ENCODE results near the gene MINK1. TPM values are rescaled to one million over a fixed set of nuclear protein-coding genes. Genes with fewer than 3 reads are reported as not detected.
A peak's percentile ranks its signal among the peaks of the same experiment; 100 is the strongest.

MINK1 gene
- 25.0 and 30.1 TPM in 2 replicates for total RNA-seq (2014; rRNA removed; shearing (Covaris generic); ENCODE audit: low replicate concordance)

- peak; percentile 95 for DNase-seq (ENCODE audit: low read depth)
These were observed at the start of gene MINK1 for GRCh38 chr17:4833178-4833940. MINK1 (plus strand) TSS chr17:4833340; CDS start chr17:4833584, 244 bp downstream.

GRCh38 chr17:4785311-4786105 lies 47.6 kb upstream of the MINK1 start:
- in situ Hi-C loops (cut with HindIII; ENCODE audit: low pct_unique_long_range_greater_than_20kb, low sequenced_read_pairs) = no loop called here
- DNase-seq (ENCODE audit: low read depth) = no peak

More at GRCh38 chr17:4833178-4833940, at the start of gene MINK1:
- in situ Hi-C loops (cut with HindIII; ENCODE audit: low pct_unique_long_range_greater_than_20kb, low sequenced_read_pairs) = no loop called here

GRCh38 chr17:4786106-4786511 lies 47.0 kb upstream of the MINK1 start, which contains the start of gene VMO1:
VMO1 (minus strand) TSS chr17:4786364; CDS start chr17:4786352, 12 bp downstream.
- in situ Hi-C loops (cut with HindIII; ENCODE audit: low pct_unique_long_range_greater_than_20kb, low sequenced_read_pairs) = no loop called here
- no peak for DNase-seq (ENCODE audit: low read depth)

GRCh38 chr17:4786516-4786915 lies 46.6 kb upstream of the MINK1 start:
- in situ Hi-C loops (cut with HindIII; ENCODE audit: low pct_unique_long_range_greater_than_20kb, low sequenced_read_pairs) = no loop called here
- DNase-seq (ENCODE audit: low read depth) = no peak

- in situ Hi-C loops (cut with HindIII; ENCODE audit: low pct_unique_long_range_greater_than_20kb, low sequenced_read_pairs) = no loop called here
- DNase-seq (ENCODE audit: low read depth) = no peak
These were observed 44.9 kb upstream of the MINK1 start for GRCh38 chr17:4788159-4788806.

GRCh38 chr17:4788807-4789700 lies 44.1 kb upstream of the MINK1 start, which contains the start of gene GLTPD2:
GLTPD2 (plus strand) TSS chr17:4788964; CDS start chr17:4789012, 48 bp downstream.
- in situ Hi-C loops (cut with HindIII; ENCODE audit: low pct_unique_long_range_greater_than_20kb, low sequenced_read_pairs) = no loop called here
- no peak for DNase-seq (ENCODE audit: low read depth)

GRCh38 chr17:4789701-4789950 lies 43.5 kb upstream of the MINK1 start:
- DNase-seq (ENCODE audit: low read depth) = no peak
- in situ Hi-C loops (cut with HindIII; ENCODE audit: low pct_unique_long_range_greater_than_20kb, low sequenced_read_pairs) = no loop called here

GRCh38 chr17:4789951-4790704 lies 43.0 kb upstream of the MINK1 start:
- in situ Hi-C loops (cut with HindIII; ENCODE audit: low pct_unique_long_range_greater_than_20kb, low sequenced_read_pairs) = no loop called here
- DNase-seq (ENCODE audit: low read depth) = peak; percentile 90

- DNase-seq (ENCODE audit: low read depth) = no peak
- in situ Hi-C loops (cut with HindIII; ENCODE audit: low pct_unique_long_range_greater_than_20kb, low sequenced_read_pairs) = no loop called here
These were observed 42.4 kb upstream of the MINK1 start for GRCh38 chr17:4790705-4791088.

GRCh38 chr17:4795168-4795567 lies 38.0 kb upstream of the MINK1 start:
- DNase-seq (ENCODE audit: low read depth) = no peak
- in situ Hi-C loops (cut with HindIII; ENCODE audit: low pct_unique_long_range_greater_than_20kb, low sequenced_read_pairs) = no loop called here

GRCh38 chr17:4796552-4796920 lies 36.6 kb upstream of the MINK1 start:
- in situ Hi-C loops (cut with HindIII; ENCODE audit: low pct_unique_long_range_greater_than_20kb, low sequenced_read_pairs) = no loop called here
- DNase-seq (ENCODE audit: low read depth) = peak; percentile 30

- in situ Hi-C loops (cut with HindIII; ENCODE audit: low pct_unique_long_range_greater_than_20kb, low sequenced_read_pairs) = no loop called here
These were observed 32.5 kb upstream of the MINK1 start for GRCh38 chr17:4800462-4801196.

GRCh38 chr17:4802228-4802627 lies 30.9 kb upstream of the MINK1 start, which contains the start of gene C17orf114:
C17orf114 (minus strand) TSS chr17:4802328.
- DNase-seq (ENCODE audit: low read depth) = no peak
- in situ Hi-C loops (cut with HindIII; ENCODE audit: low pct_unique_long_range_greater_than_20kb, low sequenced_read_pairs) = no loop called here

More at GRCh38 chr17:4800462-4801196, 32.5 kb upstream of the MINK1 start:
- peak; percentile 37 for DNase-seq (ENCODE audit: low read depth)

- no peak for DNase-seq (ENCODE audit: low read depth)
- in situ Hi-C loops (cut with HindIII; ENCODE audit: low pct_unique_long_range_greater_than_20kb, low sequenced_read_pairs) = no loop called here
These were observed 26.7 kb upstream of the MINK1 start for GRCh38 chr17:4806456-4806776.

- in situ Hi-C loops (cut with HindIII; ENCODE audit: low pct_unique_long_range_greater_than_20kb, low sequenced_read_pairs) = no loop called here
- DNase-seq (ENCODE audit: low read depth) = peak; percentile 49
These were observed 26.1 kb upstream of the MINK1 start, which contains the start of gene PLD2 for GRCh38 chr17:4806777-4807604. PLD2 (plus strand) TSS chr17:4807152; CDS start chr17:4807773, 621 bp downstream.

All from Caki2 (cell line).